ENCODE results near the gene PRKD3. TPM values are rescaled to one million over a fixed set of nuclear protein-coding genes. Genes with fewer than 3 reads are reported as not detected.
A peak's percentile ranks its signal among the peaks of the same experiment; 100 is the strongest.

PRKD3 gene
- 10 to 100 TPM in 9 of 10 donors, 1 to 10 TPM in 1; 9.3 to 21.6 (median 13.2) TPM for total RNA-seq
- 1 to 10 TPM; 4.4 to 7.0 TPM for polyA plus RNA-seq
- long read RNA-seq, donor 1, partial matches to known transcripts, result 2 of 8 reads
- long read RNA-seq, donor 1, other reads (novel, unspliced or antisense), result 6 of 8 reads
- long read RNA-seq, donor 2, partial matches to known transcripts, result 1 of 9 reads
- long read RNA-seq, donor 2, other reads (novel, unspliced or antisense), result 8 of 9 reads
- long read RNA-seq, donor 3, partial matches to known transcripts, result 2 of 5 reads
- long read RNA-seq, donor 3, other reads (novel, unspliced or antisense), result 3 of 5 reads

DNA sequence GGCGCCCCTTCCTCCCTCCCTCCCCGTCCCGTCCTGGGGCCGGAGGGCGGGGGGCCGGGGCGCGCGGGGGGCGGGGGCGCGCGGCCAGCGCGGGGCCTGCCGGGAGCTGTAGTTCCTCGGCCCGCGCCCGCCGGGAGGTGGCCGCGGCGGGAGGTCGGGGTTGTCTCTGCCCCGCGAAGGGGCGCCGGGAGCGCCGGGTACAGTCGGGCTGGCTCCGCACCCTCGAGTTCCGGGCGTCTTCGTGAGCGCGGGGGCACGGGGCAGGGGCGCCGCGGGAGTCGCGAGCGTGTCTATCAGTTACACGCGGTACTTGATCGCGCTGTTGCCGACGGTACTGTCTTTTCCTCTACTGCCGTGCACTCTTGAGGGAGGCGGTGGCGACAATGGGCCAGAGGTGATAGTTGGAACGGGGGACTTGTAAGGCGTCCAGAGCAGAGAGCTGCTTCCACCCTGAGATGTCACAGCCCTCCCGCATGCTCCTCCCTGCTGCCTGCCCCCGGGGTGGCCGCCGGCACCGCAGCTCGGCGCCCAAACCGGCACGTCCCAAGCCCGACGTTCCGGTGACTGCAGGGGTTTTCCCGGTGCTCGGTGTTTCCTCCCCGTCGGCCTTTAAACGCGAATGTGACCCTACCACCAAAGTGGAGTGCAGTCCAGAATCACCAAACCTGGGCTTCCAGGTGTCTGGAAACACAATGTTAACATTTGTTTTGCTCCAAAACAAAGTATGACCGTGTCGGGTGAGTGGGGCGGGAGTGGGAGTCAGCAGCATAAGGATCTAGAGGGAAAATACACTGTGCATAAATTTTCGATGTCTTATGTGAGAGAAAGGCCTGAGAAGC lies at the start of gene PRKD3:
PRKD3 (minus strand) TSS at position 48 of the 839 bp plus-strand sequence. CDS start 8,309 bp downstream, outside the sequence.
- peak; percentile 43 to 53 for DNase-seq
- intact Hi-C loops (cut with DNase I), result no loop called here

DNA sequence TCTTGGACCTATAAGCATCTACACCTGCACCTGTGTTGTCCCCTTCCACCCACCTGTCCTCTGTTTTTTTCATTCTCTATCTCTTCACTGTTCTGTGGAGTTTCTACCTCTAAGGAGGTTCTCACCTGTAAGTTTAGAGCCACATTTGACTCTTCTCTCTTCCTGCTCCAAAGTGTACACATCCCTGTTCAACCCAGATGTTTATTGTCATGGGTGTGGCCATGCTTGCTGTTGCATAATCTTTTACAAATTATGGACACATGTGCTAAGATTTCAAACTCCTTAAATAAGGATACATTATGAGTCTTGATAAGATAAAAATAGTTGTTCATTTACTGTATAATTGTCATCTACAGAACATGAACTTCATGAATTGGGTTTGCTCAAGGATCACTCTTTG lies 47.4 kb upstream of the PRKD3 start:
- Histone ChIP-seq H3K27ac (no peak overlapping the region), H3K27me3 (peaks cover 0 to 8% (median 0%) of the 10 kb centered on the region in 7 donors), H3K9me3 (no peaks in the 10 kb centered on the region), H3K4me3 (no peak overlapping the region), H3K36me3 (peaks cover 0 to 8% (median 0%) of the 10 kb centered on the region in 9 donors), H3K4me1 (no peaks in the 10 kb centered on the region)
- intact Hi-C loops (cut with DNase I), result no loop called here
- ATAC-seq, result no peak
- TF ChIP-seq, protein P1, sequence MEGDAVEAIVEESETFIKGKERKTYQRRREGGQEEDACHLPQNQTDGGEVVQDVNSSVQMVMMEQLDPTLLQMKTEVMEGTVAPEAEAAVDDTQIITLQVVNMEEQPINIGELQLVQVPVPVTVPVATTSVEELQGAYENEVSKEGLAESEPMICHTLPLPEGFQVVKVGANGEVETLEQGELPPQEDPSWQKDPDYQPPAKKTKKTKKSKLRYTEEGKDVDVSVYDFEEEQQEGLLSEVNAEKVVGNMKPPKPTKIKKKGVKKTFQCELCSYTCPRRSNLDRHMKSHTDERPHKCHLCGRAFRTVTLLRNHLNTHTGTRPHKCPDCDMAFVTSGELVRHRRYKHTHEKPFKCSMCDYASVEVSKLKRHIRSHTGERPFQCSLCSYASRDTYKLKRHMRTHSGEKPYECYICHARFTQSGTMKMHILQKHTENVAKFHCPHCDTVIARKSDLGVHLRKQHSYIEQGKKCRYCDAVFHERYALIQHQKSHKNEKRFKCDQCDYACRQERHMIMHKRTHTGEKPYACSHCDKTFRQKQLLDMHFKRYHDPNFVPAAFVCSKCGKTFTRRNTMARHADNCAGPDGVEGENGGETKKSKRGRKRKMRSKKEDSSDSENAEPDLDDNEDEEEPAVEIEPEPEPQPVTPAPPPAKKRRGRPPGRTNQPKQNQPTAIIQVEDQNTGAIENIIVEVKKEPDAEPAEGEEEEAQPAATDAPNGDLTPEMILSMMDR (IDR thresholded peaks at IDR 0.05), result no peak
- no peak for DNase-seq

More for the DNA sequence above, at the start of gene PRKD3:
- H3K4me1 ChIP-seq, result peaks cover 0 to 58% (median 45%) of the 10 kb centered on the region in 9 donors
- no peaks in the 10 kb centered on the region for H3K36me3 ChIP-seq
- H3K4me3 ChIP-seq, result peak within 1 kb of the TSS; percentile 61 to 91 (median 80)
- H3K27ac ChIP-seq, result peak within 1 kb of the TSS; percentile 81 to 95 (median 92)
- ATAC-seq, result peak; percentile 80 to 94 (median 90)
- H3K9me3 ChIP-seq, result no peaks in the 10 kb centered on the region
- WGBS, 2 donors, result 1 to 2% methylated on average over 67 to 79 of the region's 79 CpGs
- H3K27me3 ChIP-seq, result peaks cover 0 to 7% (median 0%) of the 10 kb centered on the region in 7 donors
- TF ChIP-seq, protein P1 (IDR thresholded peaks at IDR 0.05), result no peak

DNA sequence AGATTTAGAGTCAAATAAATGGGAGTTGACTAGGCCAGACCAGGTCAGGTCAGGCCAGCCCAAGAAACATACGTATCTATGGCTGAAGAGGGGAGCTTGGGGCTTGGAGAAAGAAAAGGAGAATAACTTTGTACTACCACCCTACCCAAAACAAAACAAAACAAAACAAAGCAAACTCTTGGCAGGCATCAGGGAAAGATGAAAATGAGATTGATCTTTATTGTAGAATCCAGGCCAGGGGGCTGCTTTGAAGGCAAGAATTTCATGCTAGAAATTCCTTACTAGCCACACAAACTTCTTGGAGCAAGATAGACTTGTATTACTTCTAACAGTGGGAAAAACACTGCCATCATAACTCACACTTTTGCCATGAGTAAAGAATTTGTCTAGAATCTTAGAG lies 46.0 kb upstream of the PRKD3 start:
- intact Hi-C loops (cut with DNase I), result no loop called here
- WGBS, 2 donors, result 85 to 91% methylated on average over 1 of the region's 1 CpG

DNA sequence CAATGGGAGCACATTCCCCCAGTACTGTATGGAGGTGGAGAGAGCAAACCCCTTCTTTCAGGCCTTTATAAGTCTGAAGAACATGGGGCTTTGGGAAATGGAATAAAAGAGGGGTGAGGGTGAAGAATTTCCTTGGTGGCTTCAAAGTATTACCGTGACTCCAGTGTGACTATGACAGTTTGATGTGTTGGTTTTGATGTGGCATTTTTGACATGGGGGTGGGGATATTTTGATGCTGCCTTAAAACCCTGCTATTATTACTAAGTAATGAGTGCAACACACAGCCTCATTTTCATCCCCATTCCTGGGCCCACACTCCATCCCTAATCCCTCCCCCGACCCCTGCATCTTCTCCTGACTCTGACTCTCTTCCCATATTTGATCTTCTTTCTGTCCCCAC lies 43.4 kb upstream of the PRKD3 start:
- 98% methylated on average over 2 of the region's 2 CpGs for WGBS, 2 donors

More for the DNA sequence above, 46.0 kb upstream of the PRKD3 start:
- H3K9me3 ChIP-seq, result no peaks in the 10 kb centered on the region
- no peak overlapping the region for H3K4me3 ChIP-seq
- peaks cover 0 to 8% (median 0%) of the 10 kb centered on the region in 7 donors for H3K27me3 ChIP-seq
- H3K27ac ChIP-seq, result no peak overlapping the region
- H3K36me3 ChIP-seq, result peaks cover 0 to 8% (median 0%) of the 10 kb centered on the region in 9 donors
- H3K4me1 ChIP-seq, result no peaks in the 10 kb centered on the region
- DNase-seq (no peak), ATAC-seq (no peak)
- TF ChIP-seq, protein P1 (IDR thresholded peaks at IDR 0.05), result no peak

More for the DNA sequence above, 43.4 kb upstream of the PRKD3 start:
- TF ChIP-seq, protein P1 (IDR thresholded peaks at IDR 0.05), result no peak
- no peak overlapping the region for H3K27ac ChIP-seq
- ATAC-seq (no peak), DNase-seq (no peak)
- H3K27me3 ChIP-seq, result no peaks in the 10 kb centered on the region
- intact Hi-C loops (cut with DNase I), result no loop called here
- H3K9me3 ChIP-seq, result no peaks in the 10 kb centered on the region
- peaks cover 0 to 6% (median 0%) of the 10 kb centered on the region in 9 donors for H3K36me3 ChIP-seq
- H3K4me1 ChIP-seq, result no peaks in the 10 kb centered on the region
- H3K4me3 ChIP-seq, result no peak overlapping the region

All from heart right ventricle (tissue), 16 donors.